HG03060 (cell line): ENCODE results near the gene RAB41.
A peak's percentile ranks its signal among the peaks of the same experiment; 100 is the strongest.
"Not testable (repeated sequence)": the region's sequence is repeated elsewhere in the genome, so short reads cannot be mapped to it uniquely, and the experiment has no call there.

Experiments
- ATAC-seq: cut with Tn5 transposase; IDR thresholded peaks from one replicate; pipeline ENCODE4 v1.9.1; 2021; ENCODE audit warnings: low read depth, moderate number of reproducible peaks; ENCODE audit not compliant: unreplicated experiment

Gene RAB41

DNA sequence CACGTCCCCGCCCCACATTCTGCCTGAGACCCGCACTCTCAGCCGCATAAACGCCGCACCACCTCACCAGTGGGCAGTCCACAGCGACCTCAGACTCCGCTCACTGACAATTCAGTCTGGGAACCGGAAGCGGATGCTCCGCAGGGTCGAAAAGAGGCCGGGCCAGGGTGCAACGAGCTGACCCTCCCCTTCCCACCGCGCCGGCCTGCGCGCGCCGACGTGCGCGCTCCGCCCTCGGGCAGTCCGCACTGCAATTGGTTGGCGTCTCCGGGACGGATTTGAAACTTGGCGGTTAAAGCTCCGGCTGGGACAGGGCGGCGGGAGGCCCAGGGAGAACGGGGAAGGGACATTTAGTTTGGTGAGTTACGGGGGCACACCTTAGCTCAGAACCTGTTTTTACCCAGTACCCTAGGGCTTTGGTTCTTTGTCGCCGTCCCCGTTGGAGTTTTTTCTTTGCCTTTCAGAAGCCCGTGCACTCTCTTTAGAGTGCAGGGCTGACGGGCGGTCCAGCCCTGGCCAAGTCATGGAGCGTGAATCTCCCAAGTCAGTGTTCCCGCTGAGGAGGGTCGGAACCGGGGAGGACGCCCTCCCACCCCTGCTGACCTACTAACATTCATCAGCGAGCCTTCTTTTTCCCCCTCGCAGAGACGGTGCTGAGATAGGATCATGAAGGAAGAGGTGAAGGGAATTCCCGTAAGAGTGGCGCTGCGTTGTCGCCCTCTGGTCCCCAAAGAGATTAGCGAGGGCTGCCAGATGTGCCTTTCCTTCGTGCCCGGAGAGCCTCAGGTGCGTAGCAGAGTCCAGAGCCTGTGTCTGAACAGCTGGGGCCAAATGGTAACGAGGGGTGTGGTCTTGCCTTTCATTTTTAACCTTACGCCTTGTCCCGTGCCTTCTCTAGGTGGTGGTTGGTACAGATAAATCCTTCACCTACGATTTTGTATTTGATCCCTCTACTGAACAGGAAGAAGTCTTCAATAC lies 8.1 kb downstream of the RAB41 start, which contains the start of the genes KIF4A and PDZD11:
Gene KIF4A (plus strand): TSS at position 312 of the 978 bp plus-strand sequence. CDS start 355 bp downstream, at position 667.
Gene PDZD11 (minus strand): TSS at position 135 of the 978 bp plus-strand sequence. CDS start 586 bp downstream, outside the sequence.
- ATAC-seq, result peak; percentile 78

DNA sequence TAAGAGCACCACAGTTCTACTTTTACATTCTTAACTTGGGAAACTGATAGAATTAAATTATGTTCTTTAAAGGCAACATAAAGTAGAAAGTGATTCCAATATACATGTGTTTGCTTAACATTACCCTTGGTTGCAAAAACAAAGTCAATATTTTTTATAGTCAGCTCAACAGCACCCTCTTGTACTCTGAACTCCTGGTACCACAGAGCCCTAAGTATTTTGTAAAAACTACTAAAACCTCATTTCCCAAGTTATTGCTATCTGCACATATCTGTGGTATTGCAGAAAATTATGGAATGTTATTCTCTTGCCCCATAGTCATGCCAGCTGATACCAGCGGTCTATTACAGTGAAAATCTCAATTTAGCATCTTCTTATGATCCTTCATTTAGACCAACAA lies 10.8 kb downstream of the RAB41 start:
- no peak for ATAC-seq

DNA sequence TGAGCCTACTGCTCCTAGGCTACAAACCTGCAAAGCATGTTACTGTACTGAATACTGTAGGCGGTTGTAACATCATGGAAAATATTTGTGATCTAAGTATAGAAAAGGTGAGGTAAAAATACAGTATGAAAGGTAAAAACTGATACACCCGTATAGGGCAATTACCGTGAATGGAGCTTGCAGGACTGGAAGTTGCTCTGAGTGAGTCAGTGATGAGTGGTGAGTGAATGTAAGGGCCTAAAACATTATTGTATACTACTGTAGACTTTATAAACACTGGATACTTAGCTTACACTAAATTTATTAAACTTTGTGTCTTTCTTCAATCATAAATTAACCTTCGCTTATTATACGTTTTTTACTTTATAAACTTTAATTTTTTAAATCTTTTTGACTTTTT lies 11.6 kb downstream of the RAB41 start:
- no peak for ATAC-seq

DNA sequence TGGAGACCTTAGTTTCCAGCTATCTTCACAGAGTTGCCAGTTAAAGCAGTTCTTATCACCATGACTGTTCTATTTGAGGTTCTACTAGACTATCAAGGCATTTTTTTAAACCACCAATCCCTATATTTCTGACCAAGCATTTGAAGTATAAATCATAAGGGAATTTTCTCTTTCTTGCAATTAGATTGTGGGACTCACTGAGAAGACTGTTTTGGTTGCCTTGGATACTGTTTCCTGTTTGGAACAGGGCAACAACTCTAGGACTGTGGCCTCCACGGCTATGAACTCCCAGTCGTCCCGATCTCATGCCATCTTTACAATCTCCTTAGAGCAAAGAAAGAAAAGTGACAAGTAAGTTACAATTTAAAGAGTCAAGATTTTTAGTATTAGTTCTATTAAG lies 19.7 kb downstream of the RAB41 start:
- no peak for ATAC-seq

DNA sequence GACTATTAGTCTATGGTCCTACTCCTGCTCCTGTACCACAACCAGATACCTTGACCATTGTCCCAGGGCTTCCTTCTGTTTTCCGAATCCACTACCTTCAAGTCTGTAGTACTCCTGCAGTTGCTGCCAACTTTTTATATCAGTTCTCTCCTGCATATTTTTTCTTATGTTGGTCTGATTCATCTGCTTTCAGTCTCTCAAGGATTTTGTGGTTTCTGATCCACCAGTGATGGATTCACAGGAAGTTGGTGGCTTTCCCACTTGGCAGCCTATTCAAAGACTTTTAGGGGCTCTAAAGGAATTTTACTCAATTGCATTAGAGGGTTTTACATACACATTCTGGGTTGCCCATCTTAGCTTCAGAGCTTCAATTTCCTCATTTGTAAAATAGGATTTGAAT lies 31.5 kb downstream of the RAB41 start:
- ATAC-seq, result no peak

DNA sequence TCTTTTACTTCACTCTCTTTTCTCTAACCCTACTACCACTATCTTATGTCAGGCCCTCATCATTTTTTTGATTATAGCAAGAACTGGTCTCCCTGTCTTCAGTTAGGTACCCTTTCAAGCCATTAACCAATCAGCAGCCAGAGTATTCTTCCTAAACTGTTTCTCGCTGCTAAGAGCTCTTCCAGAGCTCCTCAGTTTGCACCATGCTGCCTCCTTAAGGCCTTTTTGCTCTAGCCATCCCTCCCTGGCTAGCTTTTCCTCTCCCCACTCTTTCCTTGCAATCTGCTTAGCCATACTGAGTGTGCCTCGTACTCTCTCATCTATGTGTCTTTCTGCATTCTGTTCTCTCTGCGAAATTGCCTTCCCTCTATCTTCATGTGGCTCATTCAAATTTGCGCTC lies 40.8 kb downstream of the RAB41 start:
- ATAC-seq, result no peak

DNA sequence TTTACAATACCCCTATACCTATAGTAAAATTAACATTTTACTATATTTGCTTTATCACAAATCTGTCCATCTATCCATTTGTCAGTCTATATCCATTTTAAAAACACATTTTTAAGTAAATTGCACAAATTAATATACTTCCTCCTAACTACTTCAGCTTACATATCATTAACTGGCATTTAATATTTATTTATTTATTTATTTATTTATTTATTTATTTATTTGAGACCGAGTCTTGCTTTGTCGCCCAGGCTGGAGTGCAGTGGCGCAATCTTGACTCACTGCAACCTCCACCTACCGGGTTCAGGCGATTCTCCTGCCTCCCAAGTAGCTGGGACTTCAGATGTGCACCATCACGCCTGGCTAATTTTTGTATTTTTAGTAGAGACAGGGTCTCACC lies 41.7 kb downstream of the RAB41 start:
- ATAC-seq, result not testable (repeated sequence)

DNA sequence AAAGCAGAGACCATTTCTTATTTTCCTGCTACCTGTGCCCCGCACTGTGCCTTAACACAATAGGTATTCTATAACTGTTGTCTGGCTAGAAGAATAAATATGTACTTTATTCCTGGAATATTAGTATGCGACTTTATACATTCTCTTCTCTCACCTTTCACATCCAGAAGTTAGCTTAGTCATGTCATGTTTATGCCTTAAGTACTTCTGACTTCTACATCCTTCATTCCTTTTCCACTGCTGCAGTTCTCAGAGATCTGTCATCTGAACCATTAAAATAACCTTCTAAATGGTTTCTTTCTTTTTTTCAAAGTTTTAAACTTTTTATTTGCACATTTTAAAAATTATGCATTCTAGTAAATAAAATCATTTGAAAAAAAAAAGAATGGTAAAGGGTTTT lies 42.4 kb downstream of the RAB41 start:
- ATAC-seq, result no peak

DNA sequence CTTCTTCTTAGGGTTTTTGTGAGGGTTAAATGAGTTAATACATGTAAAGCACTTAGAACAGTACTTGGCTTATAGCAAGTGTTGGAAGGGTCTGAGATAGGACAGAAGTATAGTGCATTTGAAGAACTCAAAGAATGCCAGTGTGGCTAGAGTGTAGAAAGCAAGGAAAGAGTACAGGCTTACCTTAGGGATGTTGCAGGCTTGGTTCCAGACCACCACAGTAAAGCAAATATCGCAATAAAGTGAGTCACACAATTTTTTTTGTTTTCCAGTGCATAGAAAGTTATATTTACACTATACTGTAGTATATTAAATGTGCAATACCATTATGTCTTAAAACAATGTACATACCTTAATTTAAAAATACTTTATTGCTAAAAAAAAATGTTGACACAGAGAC lies 49.2 kb downstream of the RAB41 start:
- no peak for ATAC-seq

DNA sequence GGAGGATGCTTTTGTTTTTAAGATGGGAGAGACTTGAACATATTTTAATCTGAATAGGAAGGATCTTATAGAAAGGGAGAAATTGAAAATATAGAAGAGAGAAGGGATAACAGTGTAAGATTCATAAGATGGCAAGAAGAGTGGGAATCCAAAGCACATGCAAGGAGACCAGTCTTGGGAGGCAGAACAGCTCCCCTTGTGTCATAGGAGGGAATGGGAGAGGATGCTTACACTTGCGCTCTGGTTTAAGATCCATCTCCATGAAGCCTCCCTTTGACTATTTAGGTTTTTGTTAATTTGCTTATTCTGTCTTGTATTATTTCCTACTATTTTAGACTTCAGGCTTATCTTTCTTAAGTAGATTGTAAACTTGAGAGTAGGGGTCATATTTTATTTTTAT lies 50.6 kb downstream of the RAB41 start:
- no peak for ATAC-seq
